ENCODE results near the gene UBE2D3.

GRCh38 chr4:102791318-102791835 is 36.0 kb downstream of the UBE2D3 start:
- no peak for TF ChIP-seq CTCF (IDR thresholded peaks at IDR 0.05)
- TF ChIP-seq POLR2AphosphoS5 (IDR thresholded peaks at IDR 0.05): no peak
- no peak for TF ChIP-seq POLR2A (IDR thresholded peaks at IDR 0.05)
